ENCODE results near the gene PEX11B.

GRCh38 chr1:145936247-145936646 lies 17.7 kb upstream of the PEX11B start:
- no peak for TF ChIP-seq CTCF (conservative IDR thresholded peaks at IDR 0.05; ENCODE audit: low read depth, low read length)
- no peak for TF ChIP-seq EZH2 (IDR thresholded peaks at IDR 0.05; ENCODE audit: borderline replicate concordance, low read depth, low read length, poor library complexity, severe bottlenecking)
